ENCODE data around the gene CAPN12. TPM values are rescaled to one million over a fixed set of nuclear protein-coding genes. Genes with fewer than 3 reads are reported as not detected.

Gene CAPN12
- total and polyA plus RNA-seq, 12 donors, result 0.15 to 3.6 (median 0.63) TPM

- H3K9me3 ChIP-seq, result no peaks in the 10 kb centered on the region
- no peak for DNase-seq
- WGBS, 2 donors, result 78 to 79% methylated on average over 20 of the region's 20 CpGs
- intact Hi-C loops (cut with DNase I), result no loop called here
- H3K4me3 ChIP-seq, result no peak overlapping the region
- TF ChIP-seq CTCF (IDR thresholded peaks at IDR 0.05), result no peak
- ATAC-seq, result no peak
- no peaks in the 10 kb centered on the region for H3K36me3 ChIP-seq
- H3K4me1 ChIP-seq, result no peaks in the 10 kb centered on the region
- no peak overlapping the region for H3K27ac ChIP-seq
- H3K27me3 ChIP-seq, result no peaks in the 10 kb centered on the region
Observed at GRCh38 chr19:38743394-38744297, 628 bp downstream of the CAPN12 start.

- H3K27me3 ChIP-seq, result no peaks in the 10 kb centered on the region
- H3K27ac ChIP-seq, result no peak overlapping the region
- DNase-seq, result no peak
- no peak overlapping the region for H3K4me3 ChIP-seq
- ATAC-seq, result no peak
- no peaks in the 10 kb centered on the region for H3K4me1 ChIP-seq
- intact Hi-C loops (cut with DNase I), result no loop called here
- 88 to 95% methylated on average over 5 to 6 of the region's 6 CpGs for WGBS, 2 donors
- no peaks in the 10 kb centered on the region for H3K9me3 ChIP-seq
- TF ChIP-seq CTCF (IDR thresholded peaks at IDR 0.05), result no peak
- H3K36me3 ChIP-seq, result no peaks in the 10 kb centered on the region
Observed at GRCh38 chr19:38742906-38743305, 1.4 kb downstream of the CAPN12 start.

- intact Hi-C loops (cut with DNase I), result no loop called here
- DNase-seq (no peak), ATAC-seq (no peak)
- no peaks in the 10 kb centered on the region for H3K9me3 ChIP-seq
- H3K27ac ChIP-seq, result no peak overlapping the region
- peaks cover 0 to 2% (median 0%) of the 10 kb centered on the region in 9 donors for H3K4me1 ChIP-seq
- H3K36me3 ChIP-seq, result no peaks in the 10 kb centered on the region
- H3K27me3 ChIP-seq, result no peaks in the 10 kb centered on the region
- 95 to 98% methylated on average over 9 of the region's 9 CpGs for WGBS, 2 donors
- H3K4me3 ChIP-seq, result no peak overlapping the region
- TF ChIP-seq CTCF (IDR thresholded peaks at IDR 0.05), result no peak
Observed at GRCh38 chr19:38742296-38742695, 2.0 kb downstream of the CAPN12 start.

- TF ChIP-seq CTCF (IDR thresholded peaks at IDR 0.05), result no peak
- intact Hi-C loops (cut with DNase I), result no loop called here
- Histone ChIP-seq H3K4me3 (no peak overlapping the region), H3K4me1 (peaks cover 0 to 6% (median 0%) of the 10 kb centered on the region in 9 donors), H3K27me3 (no peaks in the 10 kb centered on the region), H3K27ac (no peak overlapping the region), H3K36me3 (no peaks in the 10 kb centered on the region), H3K9me3 (no peaks in the 10 kb centered on the region)
- 96 to 99% methylated on average over 15 of the region's 15 CpGs for WGBS, 2 donors
- no peak for DNase-seq
- ATAC-seq, result no peak
Observed at GRCh38 chr19:38741670-38742069, 2.6 kb downstream of the CAPN12 start.

Data from heart right ventricle (tissue), 16 donors.